GM04503 (cell line): ENCODE measurements around the gene CDH23.

Experiments used
- DNase-seq: peaks from one replicate; pipeline ENCODE4 v3.0.0-alpha.2; 2012; ENCODE audit warnings: low read depth

Gene CDH23

DNA sequence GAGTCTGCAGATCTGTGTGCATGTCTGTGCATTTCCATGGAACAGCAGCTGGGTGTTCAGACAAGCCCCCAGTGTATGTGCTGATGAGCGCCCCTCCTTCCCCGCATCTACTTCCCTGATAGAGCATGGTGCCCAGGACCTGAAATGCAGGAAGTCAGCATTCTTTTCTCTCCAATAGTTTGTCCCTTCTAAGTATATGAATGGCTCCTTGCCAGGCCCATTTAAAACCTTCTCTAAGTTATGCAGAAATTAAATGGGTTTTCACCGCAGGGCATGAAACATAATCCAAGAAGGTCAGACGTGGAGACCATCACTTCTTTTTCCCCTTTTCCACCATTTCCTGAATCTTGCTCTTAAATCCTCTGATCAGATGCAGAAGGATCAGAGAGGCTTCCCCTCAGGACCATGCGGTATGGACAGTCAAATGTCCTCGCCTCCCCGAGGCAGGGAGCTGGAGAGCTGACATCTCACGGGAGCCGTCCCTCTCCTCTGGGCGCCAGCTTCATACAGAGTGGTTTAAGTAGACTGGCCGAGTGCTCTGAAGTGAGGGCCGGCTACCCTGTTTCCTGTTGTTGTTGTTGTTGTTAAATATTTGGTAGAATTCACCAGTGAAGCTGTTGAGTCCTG lies 167.6 kb downstream of the CDH23 start:
- DNase-seq = no peak

DNA sequence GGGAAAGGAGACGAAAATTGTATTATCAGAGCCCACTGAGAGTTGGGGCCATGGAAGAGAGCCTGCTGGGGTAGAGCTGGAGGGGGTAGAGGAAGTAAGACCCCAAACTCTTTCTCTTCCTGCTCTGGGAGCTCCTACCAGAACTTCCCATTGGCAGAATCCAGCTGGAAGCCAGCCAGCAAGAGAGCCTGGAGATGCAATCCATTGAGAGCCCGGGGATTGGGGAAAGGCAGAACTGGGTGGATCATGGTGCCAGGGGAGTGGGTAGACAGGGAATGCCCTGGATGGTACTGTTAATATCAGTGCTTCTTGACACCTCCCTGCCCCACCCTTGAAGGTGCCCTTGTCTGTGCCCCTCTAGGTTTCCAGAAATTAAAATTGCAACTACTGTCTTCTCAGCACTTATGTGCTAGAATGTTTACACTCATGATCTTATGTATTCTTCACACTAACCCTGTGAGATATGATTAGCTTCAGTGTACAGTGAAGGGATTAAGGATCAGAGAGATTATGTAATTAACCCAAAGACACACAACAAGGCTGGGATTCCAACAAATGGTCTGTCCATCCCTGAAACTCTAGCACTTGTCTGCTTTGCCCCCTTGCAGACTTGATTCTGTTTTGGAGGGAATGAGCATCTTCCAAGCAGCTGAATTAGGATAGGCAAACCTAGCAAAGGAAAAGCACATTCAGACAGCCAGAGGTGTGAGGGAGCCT lies 168.7 kb downstream of the CDH23 start:
- DNase-seq = no peak

- no peak for DNase-seq
These were observed 170.3 kb downstream of the CDH23 start for GRCh38 chr10:71567006-71567405.

DNA sequence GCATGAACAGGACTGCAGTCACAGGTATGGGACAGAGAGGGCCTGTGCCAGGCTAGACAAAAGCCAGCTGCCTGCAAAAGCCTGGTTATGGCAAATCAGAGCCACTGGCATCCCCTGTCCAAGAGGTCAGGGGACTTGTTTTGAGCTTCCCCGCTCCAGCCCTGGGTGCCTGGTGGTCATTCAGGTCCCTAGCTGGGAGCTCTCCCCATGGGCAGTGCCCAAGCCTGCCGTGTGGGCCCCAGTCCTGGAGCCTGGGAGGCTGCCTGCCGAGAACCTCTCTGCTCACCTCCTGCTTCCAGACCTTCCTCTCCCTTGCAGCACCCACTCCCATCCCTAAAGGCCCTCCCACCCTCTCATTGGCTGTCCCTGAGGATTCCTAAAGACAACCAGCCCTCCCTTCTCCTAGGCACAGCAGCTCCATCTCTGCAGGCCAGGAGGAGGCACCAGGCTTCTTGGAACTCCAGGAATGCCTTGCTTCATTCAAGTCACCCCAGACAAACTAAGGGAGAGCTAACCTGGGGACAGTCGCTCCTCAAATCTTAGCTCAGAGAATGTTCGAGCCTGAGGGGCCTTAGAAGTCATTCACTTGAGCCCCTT lies 172.3 kb downstream of the CDH23 start:
- no peak for DNase-seq

GRCh38 chr10:71569775-71570588 lies 173.3 kb downstream of the CDH23 start:
- DNase-seq = no peak

GRCh38 chr10:71571460-71572175 lies 174.9 kb downstream of the CDH23 start:
- no peak for DNase-seq

DNA sequence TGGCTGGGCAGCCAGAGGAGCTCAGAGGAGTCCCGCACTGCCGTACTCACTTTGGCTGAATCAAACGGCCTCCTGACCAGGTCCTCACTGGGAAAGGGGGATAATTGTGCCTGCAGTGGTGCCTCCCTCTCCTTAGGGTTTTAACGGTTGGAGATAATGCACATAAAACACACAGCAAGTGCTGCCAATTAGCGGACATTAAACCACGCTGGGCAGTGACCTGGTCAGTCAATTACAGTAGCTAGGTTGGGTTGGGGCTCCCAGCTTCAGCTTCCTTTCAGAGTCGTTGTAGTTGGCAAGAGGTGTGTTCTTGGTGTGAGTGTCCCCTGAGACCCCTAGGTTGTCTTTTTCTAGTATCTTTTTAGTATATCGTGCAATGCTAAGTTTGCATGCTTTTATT lies 176.2 kb downstream of the CDH23 start:
- DNase-seq = no peak

DNA sequence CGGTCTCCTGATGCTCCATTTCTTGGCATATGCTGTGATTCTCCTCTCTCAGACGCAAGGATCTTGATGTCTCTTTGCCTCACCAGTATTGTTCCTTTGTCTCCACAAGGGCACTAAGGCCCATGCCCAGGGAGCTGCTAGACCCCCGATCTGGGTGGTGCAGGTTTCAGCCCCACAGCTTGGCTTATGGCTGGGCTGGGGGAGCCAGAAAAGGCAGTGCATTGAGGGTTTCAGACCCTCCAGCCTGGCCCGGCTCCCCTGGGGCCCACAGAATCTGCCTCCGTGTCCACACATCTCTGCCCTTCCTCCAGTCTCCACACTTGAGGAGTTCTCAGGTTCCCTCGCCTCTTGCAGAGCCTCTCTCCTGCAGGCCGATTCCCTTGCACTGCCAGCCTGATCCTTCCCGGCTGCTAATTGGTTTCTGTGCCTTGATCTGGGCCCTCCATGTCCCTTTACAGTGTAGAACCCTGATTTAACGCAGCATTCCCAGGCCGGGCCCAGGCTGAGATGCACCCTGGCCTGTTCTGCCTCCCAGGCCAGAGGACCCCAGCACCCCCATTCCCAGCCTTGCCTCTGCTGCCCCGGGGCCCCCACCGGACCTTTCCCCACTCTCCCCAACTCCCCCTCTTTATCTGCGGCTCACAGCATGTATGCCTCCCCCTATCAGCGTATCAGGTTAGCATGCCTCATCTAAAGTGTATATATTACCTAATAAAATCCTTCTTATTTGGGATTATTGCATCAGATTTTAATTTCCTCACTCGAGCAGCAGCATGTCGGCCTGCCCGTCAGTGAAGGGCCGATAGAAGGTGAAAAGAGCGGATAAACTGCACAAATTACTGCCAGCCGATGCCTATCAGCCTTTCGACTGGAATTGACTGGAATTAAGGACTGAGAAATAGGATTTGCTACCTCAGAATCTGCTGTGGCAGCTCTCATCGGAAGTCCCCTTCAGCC lies 177.1 kb downstream of the CDH23 start:
- DNase-seq = no peak

DNA sequence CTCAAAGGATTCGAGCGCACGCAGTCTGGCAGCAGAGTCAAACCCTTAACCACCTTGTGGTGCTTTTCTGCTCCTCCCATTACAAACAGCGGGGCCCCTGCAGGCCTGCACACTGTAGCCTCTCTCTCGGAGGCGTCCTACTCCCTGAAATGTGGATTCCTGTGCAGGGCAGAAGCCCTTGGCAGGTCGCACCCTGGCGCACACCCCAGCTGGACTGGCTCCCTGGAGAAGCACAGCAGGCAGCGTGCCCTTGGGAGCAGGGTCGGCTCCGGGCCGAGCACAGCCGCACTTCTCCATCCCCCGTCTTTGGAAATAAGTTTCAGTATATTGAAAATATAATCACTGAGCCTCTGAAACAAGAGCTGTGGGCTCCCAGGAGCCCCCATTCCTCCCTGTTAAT lies 178.7 kb downstream of the CDH23 start:
- no peak for DNase-seq

GRCh38 chr10:71575934-71576801 lies 179.4 kb downstream of the CDH23 start:
- no peak for DNase-seq

DNA sequence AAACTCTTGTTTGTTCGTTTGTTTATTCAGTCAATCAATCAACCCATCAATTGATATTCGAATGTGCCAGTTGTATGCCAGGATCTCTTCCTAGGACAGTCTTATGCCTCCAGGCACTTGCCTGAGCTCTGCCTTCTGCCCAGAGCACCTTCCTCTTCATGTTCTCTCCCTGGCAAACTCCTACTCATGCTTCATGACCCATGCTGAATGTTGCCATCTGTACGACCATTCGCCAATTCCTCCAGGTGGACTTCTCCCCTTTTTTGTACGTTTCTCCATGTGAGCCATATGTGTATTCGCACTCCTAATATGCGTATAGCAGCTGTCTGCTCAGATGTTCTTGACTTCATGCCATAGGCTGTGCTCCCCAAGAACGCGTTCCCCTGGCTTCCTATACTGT lies 180.1 kb downstream of the CDH23 start:
- DNase-seq = no peak

DNA sequence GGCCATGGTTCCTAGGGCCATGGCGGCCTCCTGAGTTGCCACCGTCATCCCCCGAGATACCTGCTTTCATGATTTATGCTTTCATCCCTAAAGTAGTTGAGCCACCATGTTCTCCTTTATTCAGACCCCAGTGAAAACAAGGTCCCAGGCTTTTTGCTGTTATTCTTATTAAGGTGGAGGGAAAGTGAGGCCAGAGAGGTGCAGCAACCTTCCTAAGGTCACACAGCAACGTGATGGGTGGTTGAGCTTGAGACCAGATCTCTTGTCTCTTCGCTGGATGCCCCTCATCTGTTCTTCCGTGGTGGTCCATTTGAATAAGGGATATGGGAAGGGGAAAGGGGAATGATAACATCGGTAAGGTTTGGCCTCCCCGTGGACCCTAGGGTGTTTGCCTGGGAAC lies 180.6 kb downstream of the CDH23 start:
- no peak for DNase-seq

- no peak for DNase-seq
These were observed 181.3 kb downstream of the CDH23 start for GRCh38 chr10:71578069-71578468.

GRCh38 chr10:71579668-71580067 lies 182.9 kb downstream of the CDH23 start:
- DNase-seq = no peak

GRCh38 chr10:71580415-71580814 lies 183.7 kb downstream of the CDH23 start:
- no peak for DNase-seq

GRCh38 chr10:71580926-71581325 lies 184.2 kb downstream of the CDH23 start:
- no peak for DNase-seq

- DNase-seq = no peak
These were observed 184.7 kb downstream of the CDH23 start for GRCh38 chr10:71581376-71581775.

- no peak for DNase-seq
These were observed 185.3 kb downstream of the CDH23 start for GRCh38 chr10:71582019-71582418.

DNA sequence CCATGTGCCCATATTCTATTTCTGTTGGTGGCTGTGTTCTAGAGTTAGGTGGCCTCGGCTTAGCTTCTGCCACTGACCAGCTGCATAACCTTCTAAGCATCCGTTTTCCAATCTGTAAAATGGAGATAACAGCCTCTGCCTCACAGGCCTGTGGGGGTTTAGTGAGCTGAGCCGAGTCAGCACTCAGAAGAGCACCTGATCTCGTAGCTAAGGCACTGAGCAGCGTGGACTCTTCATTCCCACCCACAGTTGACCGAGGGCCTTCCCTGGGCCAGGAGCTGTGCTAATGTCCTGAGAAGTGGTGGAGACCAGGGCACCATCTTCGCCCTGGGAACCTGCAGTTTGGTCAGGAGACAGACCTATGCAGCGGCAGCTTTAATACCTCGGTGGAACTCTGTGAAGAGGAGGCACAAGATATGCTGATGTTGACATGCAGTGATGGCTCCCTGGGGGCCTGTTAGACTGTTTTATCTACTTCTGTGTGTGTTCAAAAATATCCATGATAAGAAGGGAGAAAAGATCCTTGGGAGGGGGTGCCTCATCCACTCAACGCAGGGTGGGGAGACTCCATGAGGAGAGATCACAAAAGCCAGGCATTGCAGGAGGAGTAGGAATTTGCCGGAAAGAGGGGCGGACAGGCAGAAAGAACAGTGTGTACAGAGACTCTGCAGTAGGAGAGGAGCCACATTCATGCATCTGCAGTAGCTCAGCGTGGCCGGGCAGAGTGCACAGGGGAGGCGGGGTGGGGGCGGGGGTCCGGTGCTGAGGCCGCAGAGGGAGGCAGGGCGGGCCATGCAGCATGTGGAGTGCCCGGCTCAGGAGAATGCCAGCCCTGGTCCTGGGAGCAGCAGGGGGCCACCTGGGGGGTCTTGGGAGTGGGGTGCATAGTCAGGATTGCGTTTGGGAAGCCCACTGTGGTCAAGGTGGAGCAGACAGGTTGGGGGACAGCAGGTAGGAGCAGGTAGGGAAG lies 186.1 kb downstream of the CDH23 start:
- DNase-seq = no peak
